ENCODE data around the gene ZNF697.
"Not testable (repeated sequence)": the region's sequence is repeated elsewhere in the genome, so short reads cannot be mapped to it uniquely, and the experiment has no call there.

Gene ZNF697

DNA sequence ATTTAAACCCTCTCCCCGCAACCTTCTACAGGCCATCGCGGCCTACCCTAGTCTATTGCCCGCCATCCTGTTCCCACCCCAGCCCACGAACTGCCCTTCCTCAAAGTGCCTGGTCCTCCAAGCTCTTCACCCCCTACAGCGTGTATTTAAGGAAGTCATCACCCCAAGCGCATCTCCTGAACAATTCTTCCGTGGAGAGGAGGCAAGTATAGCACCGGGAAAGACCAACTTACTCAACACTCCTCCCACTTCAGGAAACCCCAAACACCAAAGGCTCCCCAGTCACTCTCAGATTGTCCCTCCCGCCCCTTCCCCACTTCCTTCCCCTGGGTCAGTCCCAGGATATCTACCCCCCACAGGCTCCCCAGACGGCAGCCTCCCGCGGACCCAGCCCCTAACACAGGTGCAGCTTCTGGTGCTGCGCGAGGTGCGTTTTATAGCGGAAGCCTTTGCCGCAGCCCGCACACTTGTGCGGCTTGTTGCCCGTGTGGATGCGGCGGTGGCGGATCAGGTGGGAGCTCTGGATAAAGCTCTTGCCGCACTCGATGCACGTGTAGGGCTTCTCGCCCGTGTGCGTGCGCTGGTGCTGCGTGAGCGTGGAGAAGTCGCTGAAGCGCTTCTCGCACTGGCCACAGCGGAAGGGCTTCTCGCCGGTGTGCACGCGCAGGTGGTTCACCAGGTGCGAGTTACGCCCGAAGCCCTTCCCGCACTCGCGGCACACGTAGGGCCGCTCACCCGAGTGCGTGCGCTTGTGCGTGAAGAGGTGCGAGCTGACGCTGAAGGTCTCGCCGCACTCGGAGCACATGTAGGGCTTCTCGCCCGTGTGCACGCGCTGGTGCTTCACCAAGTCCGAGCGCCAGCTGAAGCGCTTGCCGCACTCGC lies 25.5 kb downstream of the ZNF697 start:
- TF ChIP-seq, protein P1, sequence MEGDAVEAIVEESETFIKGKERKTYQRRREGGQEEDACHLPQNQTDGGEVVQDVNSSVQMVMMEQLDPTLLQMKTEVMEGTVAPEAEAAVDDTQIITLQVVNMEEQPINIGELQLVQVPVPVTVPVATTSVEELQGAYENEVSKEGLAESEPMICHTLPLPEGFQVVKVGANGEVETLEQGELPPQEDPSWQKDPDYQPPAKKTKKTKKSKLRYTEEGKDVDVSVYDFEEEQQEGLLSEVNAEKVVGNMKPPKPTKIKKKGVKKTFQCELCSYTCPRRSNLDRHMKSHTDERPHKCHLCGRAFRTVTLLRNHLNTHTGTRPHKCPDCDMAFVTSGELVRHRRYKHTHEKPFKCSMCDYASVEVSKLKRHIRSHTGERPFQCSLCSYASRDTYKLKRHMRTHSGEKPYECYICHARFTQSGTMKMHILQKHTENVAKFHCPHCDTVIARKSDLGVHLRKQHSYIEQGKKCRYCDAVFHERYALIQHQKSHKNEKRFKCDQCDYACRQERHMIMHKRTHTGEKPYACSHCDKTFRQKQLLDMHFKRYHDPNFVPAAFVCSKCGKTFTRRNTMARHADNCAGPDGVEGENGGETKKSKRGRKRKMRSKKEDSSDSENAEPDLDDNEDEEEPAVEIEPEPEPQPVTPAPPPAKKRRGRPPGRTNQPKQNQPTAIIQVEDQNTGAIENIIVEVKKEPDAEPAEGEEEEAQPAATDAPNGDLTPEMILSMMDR (IDR thresholded peaks at IDR 0.05), result no peak
- Histone ChIP-seq H3K4me3 (no peak overlapping the region), H3K27ac (no peak overlapping the region)
- no peak for DNase-seq (ENCODE audit: low spot score)

GRCh38 chr1:119621705-119622104 lies 26.4 kb downstream of the ZNF697 start:
- no peak for DNase-seq (ENCODE audit: low spot score)
- Histone ChIP-seq H3K4me3 (no peak overlapping the region), H3K27ac (no peak overlapping the region)
- TF ChIP-seq, protein P1 (IDR thresholded peaks at IDR 0.05), result no peak

GRCh38 chr1:119617751-119618691 lies 30.0 kb downstream of the ZNF697 start:
- TF ChIP-seq, protein P1 (IDR thresholded peaks at IDR 0.05), result no peak
- Histone ChIP-seq H3K27ac (no peak overlapping the region), H3K4me3 (no peak overlapping the region)
- no peak for DNase-seq (ENCODE audit: low spot score)

DNA sequence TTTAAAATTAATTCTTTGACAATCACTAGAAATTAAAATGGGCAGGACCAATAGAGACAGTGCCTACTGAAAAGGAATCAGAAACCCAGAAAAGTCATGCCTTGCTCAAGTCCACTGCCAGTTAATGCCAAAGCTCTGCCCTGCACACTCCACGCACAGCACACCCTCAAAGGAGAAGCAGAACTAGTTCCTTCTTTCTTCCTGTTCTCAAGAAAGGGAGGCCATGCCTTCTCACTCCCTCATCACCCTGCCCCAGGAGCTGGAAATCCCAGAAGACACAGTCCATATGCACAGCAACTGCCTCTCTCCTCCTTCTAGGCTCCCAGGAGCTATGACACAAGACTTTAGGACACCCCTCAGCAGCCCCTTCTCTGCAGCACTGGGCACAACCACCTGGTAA lies 31.3 kb downstream of the ZNF697 start:
- not testable (repeated sequence) for H3K4me3 ChIP-seq; H3K27ac ChIP-seq; DNase-seq (ENCODE audit: low spot score)

DNA sequence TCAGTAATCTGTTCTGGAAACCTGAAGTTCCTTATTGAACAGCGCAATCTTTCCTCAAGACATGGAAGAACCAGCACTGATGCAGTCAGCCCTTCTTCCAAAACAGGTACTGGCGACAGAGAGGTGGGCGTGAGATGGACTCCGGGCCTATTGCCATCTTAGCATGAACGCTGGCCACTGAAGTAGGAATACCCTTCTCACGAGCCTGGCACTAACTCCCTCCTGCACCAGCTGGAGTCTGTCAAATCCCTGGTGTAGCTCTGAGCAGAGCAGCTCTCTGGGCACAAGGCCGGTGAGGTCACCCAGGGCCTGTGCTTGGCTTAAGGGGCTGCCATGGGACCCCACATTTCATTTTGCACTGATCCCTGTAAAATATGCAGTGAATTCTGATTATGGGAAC lies 33.0 kb downstream of the ZNF697 start:
- not testable (repeated sequence) for H3K27ac ChIP-seq; DNase-seq (ENCODE audit: low spot score); H3K4me3 ChIP-seq

GRCh38 chr1:119613769-119614720 lies 34.0 kb downstream of the ZNF697 start:
- Histone ChIP-seq H3K27ac (no peak overlapping the region), H3K4me3 (no peak overlapping the region)
- TF ChIP-seq, protein P1 (IDR thresholded peaks at IDR 0.05), result peak; percentile 76
- DNase-seq (ENCODE audit: low spot score), result peak; percentile 86

- TF ChIP-seq, protein P1 (IDR thresholded peaks at IDR 0.05), result peak; percentile 92
- Histone ChIP-seq H3K4me3 (no peak overlapping the region), H3K27ac (no peak overlapping the region)
- no peak for DNase-seq (ENCODE audit: low spot score)
Observed at GRCh38 chr1:119611701-119612113, 36.4 kb downstream of the ZNF697 start.

GRCh38 chr1:119608816-119609215 lies 39.2 kb downstream of the ZNF697 start:
- H3K4me3 ChIP-seq; DNase-seq (ENCODE audit: low spot score); H3K27ac ChIP-seq: not testable (repeated sequence)

DNA sequence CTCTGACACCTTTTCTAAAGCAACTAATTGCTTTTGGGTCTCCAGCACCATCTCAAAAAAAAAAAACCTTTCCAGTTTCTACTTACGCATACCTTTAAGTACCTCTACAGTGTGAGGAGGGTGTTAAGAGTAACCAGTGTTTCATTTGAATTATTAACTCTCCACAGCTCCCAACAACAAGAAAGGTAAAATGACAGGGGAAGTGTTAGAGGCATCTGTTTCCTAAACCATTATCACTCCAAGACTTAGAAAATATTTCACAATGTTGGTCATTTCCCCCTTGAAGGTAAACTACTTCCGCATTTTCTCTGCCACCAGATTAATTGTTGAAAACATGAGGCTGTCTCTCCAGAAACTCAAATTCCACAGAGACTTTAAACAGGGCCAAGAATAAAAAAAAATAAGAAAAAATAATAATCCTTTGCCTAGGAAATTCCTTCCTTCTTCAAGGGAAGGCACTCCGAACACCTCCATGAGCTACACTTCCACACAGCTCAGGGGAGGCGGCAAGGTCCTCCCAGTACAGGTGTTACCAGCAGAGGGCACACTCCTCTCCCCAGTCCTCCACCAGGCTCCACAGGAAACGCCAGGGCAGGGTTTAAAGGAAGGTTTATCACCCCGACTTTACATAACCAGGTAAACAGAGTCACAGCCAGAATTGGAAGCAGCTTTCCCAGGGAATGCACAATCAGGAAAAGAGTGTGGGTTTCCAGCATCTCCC lies 40.8 kb downstream of the ZNF697 start:
- not testable (repeated sequence) for H3K27ac ChIP-seq; H3K4me3 ChIP-seq; DNase-seq (ENCODE audit: low spot score)

Measured in coronary artery (tissue), 2 donors.